ENCODE measurements around the gene BNC2.

BNC2 gene

GRCh38 chr9:16561121-16561520, 309.3 kb downstream of the BNC2 start:
- no peak overlapping the region for H3K4me3 ChIP-seq (ENCODE audit: low read length)
- DNase-seq (ENCODE audit: low read depth): no peak
- TF ChIP-seq CTCF (conservative IDR thresholded peaks at IDR 0.05; ENCODE audit: low read depth, low read length): no peak

GRCh38 chr9:16559418-16560188, 310.9 kb downstream of the BNC2 start:
- TF ChIP-seq CTCF (conservative IDR thresholded peaks at IDR 0.05; ENCODE audit: low read depth, low read length): no peak
- DNase-seq (ENCODE audit: low read depth): no peak
- no peak overlapping the region for H3K4me3 ChIP-seq (ENCODE audit: low read length)

GRCh38 chr9:16555802-16556201, 314.7 kb downstream of the BNC2 start:
- DNase-seq (ENCODE audit: low read depth): no peak
- H3K4me3 ChIP-seq (ENCODE audit: low read length): no peak overlapping the region
- no peak for TF ChIP-seq CTCF (conservative IDR thresholded peaks at IDR 0.05; ENCODE audit: low read depth, low read length)

- DNase-seq (ENCODE audit: low read depth): no peak
- no peak overlapping the region for H3K4me3 ChIP-seq (ENCODE audit: low read length)
- TF ChIP-seq CTCF (conservative IDR thresholded peaks at IDR 0.05; ENCODE audit: low read depth, low read length): no peak
Observed at GRCh38 chr9:16553869-16554540, 316.5 kb downstream of the BNC2 start.

GRCh38 chr9:16552252-16552651, 318.2 kb downstream of the BNC2 start:
- no peak overlapping the region for H3K4me3 ChIP-seq (ENCODE audit: low read length)
- DNase-seq (ENCODE audit: low read depth): no peak
- TF ChIP-seq CTCF (conservative IDR thresholded peaks at IDR 0.05; ENCODE audit: low read depth, low read length): no peak

- no peak for TF ChIP-seq CTCF (conservative IDR thresholded peaks at IDR 0.05; ENCODE audit: low read depth, low read length)
- no peak for DNase-seq (ENCODE audit: low read depth)
Observed at GRCh38 chr9:16551692-16552091, 318.8 kb downstream of the BNC2 start.

GRCh38 chr9:16545639-16546038, 324.8 kb downstream of the BNC2 start:
- DNase-seq (ENCODE audit: low read depth): no peak
- TF ChIP-seq CTCF (conservative IDR thresholded peaks at IDR 0.05; ENCODE audit: low read depth, low read length): no peak
- H3K4me3 ChIP-seq (ENCODE audit: low read length): no peak overlapping the region

More at GRCh38 chr9:16551692-16552091, 318.8 kb downstream of the BNC2 start:
- H3K4me3 ChIP-seq (ENCODE audit: low read length): no peak overlapping the region
